DND-41 (cell line): ENCODE data around the gene RTKN2.
"Not testable (repeated sequence)": the region's sequence is repeated elsewhere in the genome, so short reads cannot be mapped to it uniquely, and the experiment has no call there.

Experiments used
- ATAC-seq: fragments of 200-7000 bp; cut with Tn5 transposase; 3 replicates; pipeline ENCODE4 v1.9.1; 2021; ENCODE audit warnings: low read depth; ENCODE audit not compliant: insufficient read depth
- DNase-seq: peaks from one replicate; pipeline ENCODE4 v3.0.0-alpha.2; 2020
- H2AFZ ChIP-seq: 2 replicates; pipeline ENCODE4 v1.6.0; 2012; ENCODE audit warnings: low read depth, low read length
- H3K27ac ChIP-seq: 2 replicates; pipeline ENCODE4 v1.5.1; 2012; ENCODE audit warnings: low read length, inconsistent platforms
- H3K27me3 ChIP-seq: fragments of 200-600 bp; sonication (generic); 2 replicates; pipeline ENCODE4 v1.6.0; 2012; ENCODE audit warnings: low read length, mild to moderate bottlenecking, inconsistent platforms; ENCODE audit not compliant: insufficient read depth, poor library complexity
- H3K36me3 ChIP-seq: 2 replicates; pipeline ENCODE4 v1.5.1; 2012; ENCODE audit warnings: low read length, inconsistent platforms; ENCODE audit not compliant: insufficient read depth
- H3K4me1 ChIP-seq: 2 replicates; pipeline ENCODE4 v1.5.1; 2012; ENCODE audit warnings: mild to moderate bottlenecking, low read length; ENCODE audit not compliant: insufficient read depth
- H3K4me2 ChIP-seq: 2 replicates; pipeline ENCODE4 v1.6.0; 2012; ENCODE audit warnings: mild to moderate bottlenecking, moderate library complexity, low read length, inconsistent platforms; ENCODE audit not compliant: insufficient read depth
- H3K4me3 ChIP-seq, 2 experiments: fragments of 200-600 bp in 1 of 2; shearing (Covaris generic) in 1 of 2; 2 replicates each; pipeline ENCODE4 v1.5.1; 2012 to 2016; ENCODE audit warnings: inconsistent platforms in 2 of 2, low read length in 2 of 2, mild to moderate bottlenecking in 2 of 2, low read depth in 1 of 2, moderate library complexity in 1 of 2
- H3K79me2 ChIP-seq: 2 replicates; pipeline ENCODE4 v1.6.0; 2012; ENCODE audit warnings: low read length, inconsistent platforms; ENCODE audit not compliant: insufficient read depth
- H3K9ac ChIP-seq: 2 replicates; pipeline ENCODE4 v1.6.0; 2012; ENCODE audit warnings: low read depth, mild to moderate bottlenecking, inconsistent platforms, low read length, moderate library complexity
- H3K9me3 ChIP-seq: 2 replicates; pipeline ENCODE4 v1.5.1; 2012; ENCODE audit warnings: low read length, moderate library complexity, mild to moderate bottlenecking, inconsistent platforms; ENCODE audit not compliant: insufficient read depth, severe bottlenecking
- H4K20me1 ChIP-seq: 2 replicates; pipeline ENCODE4 v1.6.0; 2012; ENCODE audit warnings: low read length; ENCODE audit not compliant: insufficient read depth
- CTCF ChIP-seq: IDR thresholded peaks from 2 replicates; pipeline ENCODE4 v1.5.1; 2012; ENCODE audit warnings: borderline replicate concordance, low read length, moderate library complexity, mild to moderate bottlenecking; ENCODE audit not compliant: poor library complexity, severe bottlenecking; ENCODE audit errors: extremely low read depth
- EZH2 ChIP-seq: IDR thresholded peaks from 3 replicates; pipeline ENCODE4 v1.6.1; 2012; ENCODE audit warnings: borderline replicate concordance, low read depth, mild to moderate bottlenecking, moderate library complexity, low read length, inconsistent platforms; ENCODE audit not compliant: severe bottlenecking

RTKN2 gene

DNA sequence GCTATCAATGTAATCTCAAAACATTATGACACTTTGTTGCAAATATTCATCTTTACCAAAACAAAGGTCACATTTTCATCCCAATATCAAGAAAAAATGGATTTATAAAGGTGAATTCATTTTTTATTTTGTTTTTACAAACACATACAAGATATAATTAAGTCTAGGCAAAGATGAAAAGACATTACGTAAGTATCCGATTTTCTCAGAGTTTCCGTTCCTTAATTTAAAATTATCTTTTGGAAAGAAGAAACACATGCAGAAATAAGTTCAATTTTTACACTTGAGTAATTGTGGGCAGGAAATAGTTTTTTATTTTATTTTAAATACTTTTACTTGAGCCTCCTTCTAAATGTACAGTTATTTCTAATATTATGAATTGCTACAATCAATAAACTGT is 24.6 kb downstream of the RTKN2 start:
- Histone ChIP-seq H3K9me3 (no peaks in the 10 kb centered on the region), H3K9ac (no peak overlapping the region), H3K27me3 (no peaks in the 10 kb centered on the region), H2AFZ (no peak overlapping the region), H3K27ac (no peak overlapping the region), H3K4me2 (no peak overlapping the region), H3K79me2 (no peaks in the 10 kb centered on the region), H3K4me3 (no peak overlapping the region), H3K36me3 (no peaks in the 10 kb centered on the region), H4K20me1 (no peaks in the 10 kb centered on the region), H3K4me1 (no peaks in the 10 kb centered on the region)
- ATAC-seq = no peak
- no peak for DNase-seq
- TF ChIP-seq CTCF (no peak), EZH2 (no peak)

GRCh38 chr10:62243647-62243997 is 25.0 kb downstream of the RTKN2 start:
- H3K9me3 ChIP-seq = no peaks in the 10 kb centered on the region
- no peaks in the 10 kb centered on the region for H3K79me2 ChIP-seq
- no peak overlapping the region for H3K4me3 ChIP-seq
- TF ChIP-seq CTCF (no peak), EZH2 (no peak)
- no peak overlapping the region for H2AFZ ChIP-seq
- no peaks in the 10 kb centered on the region for H4K20me1 ChIP-seq
- H3K27ac ChIP-seq = no peak overlapping the region
- no peaks in the 10 kb centered on the region for H3K27me3 ChIP-seq
- no peak overlapping the region for H3K4me2 ChIP-seq
- ATAC-seq (no peak), DNase-seq (no peak)
- H3K4me1 ChIP-seq = no peaks in the 10 kb centered on the region
- H3K36me3 ChIP-seq = no peaks in the 10 kb centered on the region
- H3K9ac ChIP-seq = no peak overlapping the region

GRCh38 chr10:62242965-62243646 is 25.5 kb downstream of the RTKN2 start:
- not testable (repeated sequence) for H3K4me2 ChIP-seq, DNase-seq

DNA sequence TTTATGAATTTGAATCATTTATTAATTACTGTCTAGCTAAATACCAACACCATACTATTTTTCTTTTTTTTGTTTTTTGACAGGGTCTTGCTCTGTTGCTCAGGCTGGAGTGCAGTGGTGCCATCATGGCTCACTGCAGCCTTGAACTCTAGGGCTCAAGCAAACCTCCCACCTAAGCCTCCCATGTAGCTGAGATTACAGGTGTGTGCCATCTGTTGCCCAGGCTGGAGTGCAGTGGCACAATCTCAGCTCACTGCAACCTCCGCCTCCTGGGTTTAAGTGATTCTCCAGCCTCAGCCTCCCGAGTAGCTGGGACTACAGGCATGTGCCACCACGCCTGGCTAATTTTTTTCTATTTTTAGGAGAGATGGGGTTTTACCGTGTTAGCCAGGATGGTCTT is 27.1 kb downstream of the RTKN2 start:
- not testable (repeated sequence) for H3K9me3 ChIP-seq, H3K79me2 ChIP-seq, H3K27ac ChIP-seq, H3K36me3 ChIP-seq, H3K4me3 ChIP-seq, H3K4me2 ChIP-seq, H2AFZ ChIP-seq, H3K4me1 ChIP-seq, DNase-seq, H4K20me1 ChIP-seq, ATAC-seq, H3K27me3 ChIP-seq, H3K9ac ChIP-seq

More at GRCh38 chr10:62242965-62243646, 25.5 kb downstream of the RTKN2 start:
- not testable (repeated sequence) for H3K27me3 ChIP-seq, H3K4me3 ChIP-seq, H3K79me2 ChIP-seq, H3K9ac ChIP-seq, H4K20me1 ChIP-seq, ATAC-seq, H3K27ac ChIP-seq, H3K9me3 ChIP-seq, H2AFZ ChIP-seq, H3K36me3 ChIP-seq, H3K4me1 ChIP-seq
